IMR-90 (cell line): Measurements from ENCODE around the gene TRPC4AP.

Experiments used
- CTCF ChIP-seq: conservative IDR thresholded peaks from 2 replicates; pipeline ENCODE4 v1.5.1; 2012; ENCODE audit warnings: mild to moderate bottlenecking, low read depth, low read length, improper control_type of control experiment
- FOS ChIP-seq: fragments of 150-350 bp; IDR thresholded peaks from 2 replicates; pipeline ENCODE4 v1.6.1; 2016; ENCODE audit warnings: low read depth, low read length
- MAFK ChIP-seq: IDR thresholded peaks from 2 replicates; pipeline ENCODE4 v1.6.1; 2012; ENCODE audit warnings: low read depth, low read length, improper control_type of control experiment
- MXI1 ChIP-seq: IDR thresholded peaks from 2 replicates; pipeline ENCODE4 v1.6.1; 2012; ENCODE audit warnings: low read depth, mild to moderate bottlenecking, low read length, moderate library complexity, borderline replicate concordance
- POLR2A ChIP-seq: IDR thresholded peaks from 2 replicates; pipeline ENCODE4 v1.6.1; 2012; ENCODE audit warnings: mild to moderate bottlenecking, low read depth, low read length
- RAD21 ChIP-seq: IDR thresholded peaks from 2 replicates; pipeline ENCODE4 v1.6.1; 2012; ENCODE audit warnings: low read length, improper control_type of control experiment
- RFX5 ChIP-seq: IDR thresholded peaks from 2 replicates; pipeline ENCODE4 v1.8.0; 2012; ENCODE audit warnings: low read depth, mild to moderate bottlenecking, low read length, moderate library complexity
- USF2 ChIP-seq: fragments of 150-350 bp; IDR thresholded peaks from 2 replicates; pipeline ENCODE4 v1.6.1; 2017; ENCODE audit warnings: mild to moderate bottlenecking, antibody characterized with exemption, low read length, low read depth

GRCh38 chr20:34996243-34997028, 96.2 kb downstream of the TRPC4AP start:
- no peak for TF ChIP-seq POLR2A
- TF ChIP-seq USF2: no peak
- TF ChIP-seq CTCF: no peak
- no peak for TF ChIP-seq MAFK
- TF ChIP-seq MXI1: no peak
- TF ChIP-seq FOS: no peak
- no peak for TF ChIP-seq RAD21
- TF ChIP-seq RFX5: no peak
